Measurements from ENCODE around the gene MICU2.

The MICU2 gene

GRCh38 chr13:21542563-21542962 lies 61.4 kb downstream of the MICU2 start:
- Histone ChIP-seq H3K27me3 (ENCODE audit: insufficient read depth, low read length) (no peaks in the 10 kb centered on the region), H3K4me1 (ENCODE audit: insufficient read depth, low read length) (no peaks in the 10 kb centered on the region), H3K4me3 (ENCODE audit: low read length) (no peak overlapping the region), H3K9ac (ENCODE audit: low read depth, low read length) (no peak overlapping the region), H3K36me3 (ENCODE audit: insufficient read depth, low read length) (0 out of 2 replicates have a peak, but pooled peaks cover 2% of the 10 kb centered on the region), H3K9me3 (ENCODE audit: insufficient read depth, low read depth, low read length) (no peaks in the 10 kb centered on the region), H3K27ac (ENCODE audit: low read depth, low read length) (no peak overlapping the region)
- WGBS = 83% methylated on average over 1 of the region's 1 CpG

- Histone ChIP-seq H3K36me3 (ENCODE audit: insufficient read depth, low read length) (no peaks in the 10 kb centered on the region), H3K9ac (ENCODE audit: low read depth, low read length) (no peak overlapping the region), H3K27ac (ENCODE audit: low read depth, low read length) (no peak overlapping the region), H3K27me3 (ENCODE audit: insufficient read depth, low read length) (no peaks in the 10 kb centered on the region), H3K4me3 (ENCODE audit: low read length) (no peak overlapping the region), H3K4me1 (ENCODE audit: insufficient read depth, low read length) (no peaks in the 10 kb centered on the region), H3K9me3 (ENCODE audit: insufficient read depth, low read depth, low read length) (no peaks in the 10 kb centered on the region)
- WGBS = no CpG with 5 or more reads among the region's 1 CpG
Measured at GRCh38 chr13:21541980-21542379, 62.0 kb downstream of the MICU2 start.

- no peaks in the 10 kb centered on the region for H3K36me3 ChIP-seq (ENCODE audit: insufficient read depth, low read length)
- H3K4me1 ChIP-seq (ENCODE audit: insufficient read depth, low read length) = no peaks in the 10 kb centered on the region
- H3K27ac ChIP-seq (ENCODE audit: low read depth, low read length) = no peak overlapping the region
- no peaks in the 10 kb centered on the region for H3K9me3 ChIP-seq (ENCODE audit: insufficient read depth, low read depth, low read length)
- H3K27me3 ChIP-seq (ENCODE audit: insufficient read depth, low read length) = no peaks in the 10 kb centered on the region
- no peak overlapping the region for H3K9ac ChIP-seq (ENCODE audit: low read depth, low read length)
- H3K4me3 ChIP-seq (ENCODE audit: low read length) = no peak overlapping the region
Measured at GRCh38 chr13:21541271-21541670, 62.7 kb downstream of the MICU2 start.

- Histone ChIP-seq H3K4me1 (ENCODE audit: insufficient read depth, low read length) (no peaks in the 10 kb centered on the region), H3K27me3 (ENCODE audit: insufficient read depth, low read length) (no peaks in the 10 kb centered on the region), H3K4me3 (ENCODE audit: low read length) (no peak overlapping the region), H3K27ac (ENCODE audit: low read depth, low read length) (no peak overlapping the region), H3K9ac (ENCODE audit: low read depth, low read length) (no peak overlapping the region), H3K36me3 (ENCODE audit: insufficient read depth, low read length) (no peaks in the 10 kb centered on the region), H3K9me3 (ENCODE audit: insufficient read depth, low read depth, low read length) (no peaks in the 10 kb centered on the region)
Measured at GRCh38 chr13:21539687-21540086, 64.3 kb downstream of the MICU2 start.

- Histone ChIP-seq H3K36me3 (ENCODE audit: insufficient read depth, low read length) (no peaks in the 10 kb centered on the region), H3K4me3 (ENCODE audit: low read length) (no peak overlapping the region), H3K9me3 (ENCODE audit: insufficient read depth, low read depth, low read length) (no peaks in the 10 kb centered on the region), H3K4me1 (ENCODE audit: insufficient read depth, low read length) (no peaks in the 10 kb centered on the region), H3K9ac (ENCODE audit: low read depth, low read length) (no peak overlapping the region), H3K27me3 (ENCODE audit: insufficient read depth, low read length) (no peaks in the 10 kb centered on the region), H3K27ac (ENCODE audit: low read depth, low read length) (no peak overlapping the region)
- WGBS = 90% methylated on average over 1 of the region's 1 CpG
Measured at GRCh38 chr13:21538753-21539152, 65.2 kb downstream of the MICU2 start.

GRCh38 chr13:21538280-21538679 lies 65.7 kb downstream of the MICU2 start:
- H3K27ac ChIP-seq (ENCODE audit: low read depth, low read length) = no peak overlapping the region
- H3K4me3 ChIP-seq (ENCODE audit: low read length) = no peak overlapping the region
- no peak overlapping the region for H3K9ac ChIP-seq (ENCODE audit: low read depth, low read length)
- no peaks in the 10 kb centered on the region for H3K27me3 ChIP-seq (ENCODE audit: insufficient read depth, low read length)
- H3K4me1 ChIP-seq (ENCODE audit: insufficient read depth, low read length) = no peaks in the 10 kb centered on the region
- no peaks in the 10 kb centered on the region for H3K9me3 ChIP-seq (ENCODE audit: insufficient read depth, low read depth, low read length)
- WGBS = 84% methylated on average over 4 of the region's 4 CpGs
- H3K36me3 ChIP-seq (ENCODE audit: insufficient read depth, low read length) = no peaks in the 10 kb centered on the region

- Histone ChIP-seq H3K36me3 (ENCODE audit: insufficient read depth, low read length) (no peaks in the 10 kb centered on the region), H3K9me3 (ENCODE audit: insufficient read depth, low read depth, low read length) (no peaks in the 10 kb centered on the region), H3K4me3 (ENCODE audit: low read length) (no peak overlapping the region), H3K4me1 (ENCODE audit: insufficient read depth, low read length) (no peaks in the 10 kb centered on the region), H3K27me3 (ENCODE audit: insufficient read depth, low read length) (no peaks in the 10 kb centered on the region), H3K9ac (ENCODE audit: low read depth, low read length) (no peak overlapping the region), H3K27ac (ENCODE audit: low read depth, low read length) (no peak overlapping the region)
- 98% methylated on average over 1 of the region's 1 CpG for WGBS
Measured at GRCh38 chr13:21537105-21537504, 66.9 kb downstream of the MICU2 start.

- 92% methylated on average over 1 of the region's 1 CpG for WGBS
- Histone ChIP-seq H3K4me3 (ENCODE audit: low read length) (no peak overlapping the region), H3K9me3 (ENCODE audit: insufficient read depth, low read depth, low read length) (no peaks in the 10 kb centered on the region), H3K4me1 (ENCODE audit: insufficient read depth, low read length) (no peaks in the 10 kb centered on the region), H3K9ac (ENCODE audit: low read depth, low read length) (no peak overlapping the region), H3K27ac (ENCODE audit: low read depth, low read length) (no peak overlapping the region), H3K36me3 (ENCODE audit: insufficient read depth, low read length) (no peaks in the 10 kb centered on the region), H3K27me3 (ENCODE audit: insufficient read depth, low read length) (no peaks in the 10 kb centered on the region)
Measured at GRCh38 chr13:21534760-21535159, 69.2 kb downstream of the MICU2 start.

GRCh38 chr13:21531455-21531854 lies 72.5 kb downstream of the MICU2 start:
- no peak overlapping the region for H3K4me3 ChIP-seq (ENCODE audit: low read length)
- no peaks in the 10 kb centered on the region for H3K36me3 ChIP-seq (ENCODE audit: insufficient read depth, low read length)
- H3K9ac ChIP-seq (ENCODE audit: low read depth, low read length) = no peak overlapping the region
- no peaks in the 10 kb centered on the region for H3K27me3 ChIP-seq (ENCODE audit: insufficient read depth, low read length)
- no peak overlapping the region for H3K27ac ChIP-seq (ENCODE audit: low read depth, low read length)
- H3K9me3 ChIP-seq (ENCODE audit: insufficient read depth, low read depth, low read length) = no peaks in the 10 kb centered on the region
- 98% methylated on average over 5 of the region's 5 CpGs for WGBS
- H3K4me1 ChIP-seq (ENCODE audit: insufficient read depth, low read length) = no peaks in the 10 kb centered on the region

- whole genome bisulfite sequencing = 95% methylated on average over 11 of the region's 11 CpGs
- Histone ChIP-seq H3K4me3 (ENCODE audit: low read length) (no peak overlapping the region), H3K4me1 (ENCODE audit: insufficient read depth, low read length) (no peaks in the 10 kb centered on the region), H3K9me3 (ENCODE audit: insufficient read depth, low read depth, low read length) (no peaks in the 10 kb centered on the region), H3K27me3 (ENCODE audit: insufficient read depth, low read length) (no peaks in the 10 kb centered on the region), H3K27ac (ENCODE audit: low read depth, low read length) (no peak overlapping the region), H3K36me3 (ENCODE audit: insufficient read depth, low read length) (no peaks in the 10 kb centered on the region), H3K9ac (ENCODE audit: low read depth, low read length) (no peak overlapping the region)
Measured at GRCh38 chr13:21530656-21531055, 73.3 kb downstream of the MICU2 start.

GRCh38 chr13:21529146-21529893 lies 74.7 kb downstream of the MICU2 start:
- Histone ChIP-seq H3K4me1 (ENCODE audit: insufficient read depth, low read length) (no peaks in the 10 kb centered on the region), H3K9ac (ENCODE audit: low read depth, low read length) (no peak overlapping the region), H3K27ac (ENCODE audit: low read depth, low read length) (no peak overlapping the region), H3K36me3 (ENCODE audit: insufficient read depth, low read length) (no peaks in the 10 kb centered on the region), H3K27me3 (ENCODE audit: insufficient read depth, low read length) (no peaks in the 10 kb centered on the region), H3K9me3 (ENCODE audit: insufficient read depth, low read depth, low read length) (no peaks in the 10 kb centered on the region), H3K4me3 (ENCODE audit: low read length) (no peak overlapping the region)
- WGBS = 92% methylated on average over 2 of the region's 3 CpGs

- Histone ChIP-seq H3K4me3 (ENCODE audit: low read length) (no peak overlapping the region), H3K4me1 (ENCODE audit: insufficient read depth, low read length) (no peaks in the 10 kb centered on the region), H3K9me3 (ENCODE audit: insufficient read depth, low read depth, low read length) (no peaks in the 10 kb centered on the region), H3K27me3 (ENCODE audit: insufficient read depth, low read length) (no peaks in the 10 kb centered on the region), H3K36me3 (ENCODE audit: insufficient read depth, low read length) (no peaks in the 10 kb centered on the region), H3K27ac (ENCODE audit: low read depth, low read length) (no peak overlapping the region), H3K9ac (ENCODE audit: low read depth, low read length) (no peak overlapping the region)
- WGBS = 95% methylated on average over 5 of the region's 6 CpGs
Measured at GRCh38 chr13:21528616-21529015, 75.4 kb downstream of the MICU2 start.
